GM12878 (cell line): ENCODE data around the gene MAPK9. TPM values are rescaled to one million over a fixed set of nuclear protein-coding genes. Genes with fewer than 3 reads are reported as not detected.

Experiments
- ATAC-seq: fragments of 200-7000 bp; cut with Tn5 transposase; 3 replicates; pipeline ENCODE4 v1.9.1; 2020; ENCODE audit warnings: mild to moderate bottlenecking, moderate library complexity
- BruUV-seq: library from RNA; stranded (reverse); fragments of 400-500 nt; replicated peaks from 2 replicates; lab custom pipeline; 2021; lab: Mats Ljungman, UMichigan
- CTCF ChIA-PET: fragments of 300-600 bp; sonication (Branson Sonifier 250); formaldehyde crosslinking; extraction: SDS; loops from one replicate; lab custom pipeline; 2021; ENCODE audit warnings: inconsistent platforms; lab: Yijun Ruan, JAX
- POLR2A ChIA-PET: fragments of 350-600 bp; formaldehyde crosslinking; extraction: SDS; loops from one replicate; lab custom pipeline; 2021; ENCODE audit warnings: inconsistent platforms; lab: Charles Lee
- RAD21 ChIA-PET: fragments of 300-600 bp; sonication (Branson Sonifier 250); formaldehyde crosslinking; loops from one replicate; lab custom pipeline; 2023; ENCODE audit warnings: antibody characterized with exemption; ENCODE audit not compliant: unreplicated experiment; lab: Charles Lee
- SMC1A ChIA-PET: fragments of 300-600 bp; sonication (Branson Sonifier 250); formaldehyde crosslinking; loops from one replicate; lab custom pipeline; 2023; ENCODE audit not compliant: unreplicated experiment, uncharacterized antibody; lab: Charles Lee
- DNase-seq: peaks from one replicate; pipeline ENCODE4 v3.0.0-alpha.2; 2011; ENCODE audit warnings: low read depth, low spot score
- FAIRE-seq: peaks from 3 replicates; lab custom pipeline; 2011; peaks lifted over from hg19 to GRCh38; lab: Jason Lieb, UNC
- H2AFZ ChIP-seq: 2 replicates; pipeline ENCODE4 v1.6.0; 2011; ENCODE audit warnings: low read depth, low read length, control low read depth; ENCODE audit not compliant: control insufficient read depth
- H3K27ac ChIP-seq: 2 replicates; pipeline ENCODE4 v1.5.1; 2011; ENCODE audit warnings: control low read depth; ENCODE audit not compliant: control insufficient read depth, insufficient read depth
- H3K27me3 ChIP-seq, 2 experiments: replicated peaks in 1 of 2; 2 replicates each; pipeline versions ENCODE4 v1.6.0 to v1.6.1; 2011; ENCODE audit warnings: low read length in 1 of 2; ENCODE audit not compliant: control insufficient read depth in 2 of 2, insufficient read depth in 2 of 2
- H3K36me3 ChIP-seq, 2 experiments: 2 replicates each; pipeline ENCODE4 v1.5.1; 2011; ENCODE audit warnings: low read length in 1 of 2; ENCODE audit not compliant: control insufficient read depth in 2 of 2, insufficient read depth in 2 of 2
- H3K4me1 ChIP-seq: 2 replicates; pipeline ENCODE4 v1.6.1; 2011; ENCODE audit warnings: mild to moderate bottlenecking, low read length, moderate library complexity, mixed read lengths; ENCODE audit not compliant: control insufficient read depth, insufficient read depth
- H3K4me2 ChIP-seq: 2 replicates; pipeline ENCODE4 v1.6.0; 2011; ENCODE audit warnings: control low read depth; ENCODE audit not compliant: control insufficient read depth, insufficient read depth
- H3K4me3 ChIP-seq: fragments of 200-600 bp; sonication (generic); 2 replicates; pipeline ENCODE4 v1.5.1; 2016
- H3K79me2 ChIP-seq: 2 replicates; pipeline ENCODE4 v1.6.0; 2011; ENCODE audit warnings: low read length; ENCODE audit not compliant: control insufficient read depth, insufficient read depth
- H3K9ac ChIP-seq: 2 replicates; pipeline ENCODE4 v1.8.0; 2011; ENCODE audit warnings: low read length, control low read depth, mixed read lengths; ENCODE audit not compliant: control insufficient read depth, insufficient read depth
- H3K9me3 ChIP-seq: replicated peaks from 3 replicates; pipeline ENCODE4 v1.5.1; 2011; ENCODE audit warnings: mild to moderate bottlenecking, low read length; ENCODE audit not compliant: control insufficient read depth, insufficient read depth
- H4K20me1 ChIP-seq: 2 replicates; pipeline ENCODE4 v1.6.0; 2011; ENCODE audit not compliant: control insufficient read depth, insufficient read depth
- HDAC6 ChIP-seq: fragments of 200-600 bp; sonication (generic); IDR thresholded peaks from one replicate; pipeline ENCODE4 v1.8.0; 2017; ENCODE audit warnings: antibody characterized with exemption; ENCODE audit not compliant: unreplicated experiment
- NFXL1 ChIP-seq: fragments of 450-650 bp; IDR thresholded peaks from 2 replicates; pipeline ENCODE4 v1.6.1; 2017; ENCODE audit warnings: antibody characterized with exemption, mild to moderate bottlenecking, borderline replicate concordance
- ZNF622 ChIP-seq: fragments of 450-650 bp; IDR thresholded peaks from 2 replicates; pipeline ENCODE4 v1.6.1; 2017; ENCODE audit warnings: mild to moderate bottlenecking, inconsistent platforms
- ZZZ3 ChIP-seq: IDR thresholded peaks from 2 replicates; pipeline ENCODE4 v1.6.1; 2011; ENCODE audit warnings: low read depth; ENCODE audit not compliant: control insufficient read depth, insufficient read length
- WGBS: methylation state at CpG from one replicate; pipeline ENCODE4 v1.1.6; 2016; ENCODE audit warnings: low lambda C conversion rate; ENCODE audit not compliant: insufficient replicate concordance, insufficient coverage; ENCODE audit errors: missing lambda C conversion rate; 5-methylcytosine and 5-hydroxymethylcytosine counted together
- in situ Hi-C: fragments of 300-500 bp; cut with MboI; formaldehyde crosslinking; loops from 9 replicates; pipeline ENCODE4 v1.14.3; 2018; ENCODE audit warnings: mixed read lengths
- intact Hi-C: fragments of 100-400 bp; cut with micrococcal nuclease; formaldehyde crosslinking; loops from one replicate; pipeline ENCODE4 v1.14.2; 2022; ENCODE audit not compliant: unreplicated experiment
- polyA plus RNA-seq, 11 experiments: library from polyadenylated mRNA; depleted of rRNA in 4 of 11; unstranded in 6 of 11; stranded (reverse) in 5 of 11; fragments of >200 nt; fragmentation: Nextera tagmentation in 4 of 11; fragmentation: Illumina TruSeq in 1 of 11; extraction: Ambion mirVana in 4 of 11; extraction: Trizol in 1 of 11; gene quantifications; 1 replicate in 1 of 11; 2 replicates in 10 of 11; pipeline versions ENCODE4 v1.2.1 to v1.2.3, GENCODE V29; 2011 to 2016; ENCODE audit warnings: inconsistent platforms in 2 of 11, missing spikeins in 2 of 11, low read depth in 1 of 11
- total RNA-seq, 4 experiments: library from RNA; depleted of rRNA in 3 of 4; stranded (reverse); fragments of >200 nt in 3 of 4; fragmentation: Illumina TruSeq in 1 of 4; extraction: Trizol in 1 of 4; gene quantifications; 2 replicates each; pipeline versions ENCODE4 v1.2.1 to v1.2.3, GENCODE V29; 2013 to 2021
- TF ChIP-seq, protein P1 (sequence below): fragments of 450-650 bp; IDR thresholded peaks from 2 replicates; pipeline ENCODE4 v1.6.1; 2018; ENCODE audit warnings: borderline replicate concordance, mild to moderate bottlenecking; ENCODE audit not compliant: partially characterized antibody

Gene MAPK9
- total and polyA plus RNA-seq, 10 of the 15 experiments (the other 5 are each of a cell fraction or from before 2014, with no cell fraction given), result 2.1 to 52.9 (median 21.7) TPM

DNA sequence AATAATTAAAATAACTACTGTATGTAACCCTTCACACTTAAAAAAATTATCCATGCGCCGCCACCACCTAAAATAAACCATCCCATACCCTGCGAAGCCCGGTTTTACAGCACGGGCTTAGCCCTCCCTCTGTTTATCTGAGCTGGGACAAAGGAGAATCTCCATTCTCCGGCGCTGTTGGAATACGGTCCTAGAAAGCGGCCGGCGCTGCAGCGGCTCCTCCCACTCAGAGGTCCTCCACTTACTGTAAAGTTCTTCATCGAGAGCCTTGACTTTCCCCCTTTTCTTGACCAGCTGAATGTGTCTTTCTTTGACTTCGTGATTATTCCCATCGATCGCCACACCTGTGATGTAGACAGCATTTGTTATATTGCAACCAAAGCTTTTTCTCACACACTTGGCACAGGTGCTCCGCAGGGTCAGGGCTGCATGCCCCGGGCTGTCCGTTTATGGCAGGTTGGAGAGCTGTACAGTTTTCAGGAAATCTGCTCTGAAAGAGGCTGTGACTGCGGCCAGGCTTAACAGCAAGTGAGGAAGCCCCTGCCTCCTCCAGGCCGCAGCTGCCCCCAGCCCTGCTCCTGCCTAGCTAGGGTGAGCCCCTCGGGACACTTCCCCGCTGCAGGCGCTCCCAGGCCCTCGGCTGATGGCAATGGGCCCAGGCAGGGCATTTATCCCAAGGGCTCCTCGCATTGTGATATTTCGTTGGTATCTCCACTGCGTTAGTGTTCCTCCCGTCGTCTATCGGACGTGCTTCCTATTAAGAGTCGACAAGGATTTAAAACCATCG lies 44.5 kb upstream of the MAPK9 start:
- no peak for FAIRE-seq
- intact Hi-C loops (no loop called here), in situ Hi-C loops (no loop called here)
- no peak for DNase-seq
- Histone ChIP-seq H3K27me3 (no peaks in the 10 kb centered on the region), H3K4me1 (no peaks in the 10 kb centered on the region), H3K4me2 (no peak overlapping the region), H3K36me3 (no peaks in the 10 kb centered on the region), H3K79me2 (no peaks in the 10 kb centered on the region), H3K27ac (no peak overlapping the region), H3K9me3 (no peaks in the 10 kb centered on the region), H2AFZ (no peak overlapping the region), H3K4me3 (no peak overlapping the region), H4K20me1 (no peaks in the 10 kb centered on the region), H3K9ac (no peak overlapping the region)
- no peak for ATAC-seq
- TF ChIP-seq NFXL1, result no peak
- TF ChIP-seq HDAC6, result no peak
- TF ChIP-seq, protein P1, sequence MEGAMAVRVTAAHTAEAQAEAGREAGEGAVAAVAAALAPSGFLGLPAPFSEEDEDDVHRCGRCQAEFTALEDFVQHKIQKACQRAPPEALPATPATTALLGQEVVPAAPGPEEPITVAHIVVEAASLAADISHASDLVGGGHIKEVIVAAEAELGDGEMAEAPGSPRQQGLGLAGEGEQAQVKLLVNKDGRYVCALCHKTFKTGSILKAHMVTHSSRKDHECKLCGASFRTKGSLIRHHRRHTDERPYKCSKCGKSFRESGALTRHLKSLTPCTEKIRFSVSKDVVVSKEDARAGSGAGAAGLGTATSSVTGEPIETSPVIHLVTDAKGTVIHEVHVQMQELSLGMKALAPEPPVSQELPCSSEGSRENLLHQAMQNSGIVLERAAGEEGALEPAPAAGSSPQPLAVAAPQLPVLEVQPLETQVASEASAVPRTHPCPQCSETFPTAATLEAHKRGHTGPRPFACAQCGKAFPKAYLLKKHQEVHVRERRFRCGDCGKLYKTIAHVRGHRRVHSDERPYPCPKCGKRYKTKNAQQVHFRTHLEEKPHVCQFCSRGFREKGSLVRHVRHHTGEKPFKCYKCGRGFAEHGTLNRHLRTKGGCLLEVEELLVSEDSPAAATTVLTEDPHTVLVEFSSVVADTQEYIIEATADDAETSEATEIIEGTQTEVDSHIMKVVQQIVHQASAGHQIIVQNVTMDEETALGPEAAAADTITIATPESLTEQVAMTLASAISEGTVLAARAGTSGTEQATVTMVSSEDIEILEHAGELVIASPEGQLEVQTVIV, result no peak
- TF ChIP-seq ZZZ3, result no peak
- TF ChIP-seq ZNF622, result no peak
- 73% methylated on average over 34 of the region's 34 CpGs for WGBS
- ChIA-PET POLR2A (interaction anchor here (0.7 kb wide), 1 partner anchor 42 kb away, joined by 6 read pairs; no protein-coding TSS in a partner anchor), CTCF (no interaction called here), RAD21 (no interaction called here), SMC1A (no interaction called here)
- no TSS peak for BruUV-seq
